Measurements from ENCODE around the gene SSTR5. TPM values are rescaled to one million over a fixed set of nuclear protein-coding genes. Genes with fewer than 3 reads are reported as not detected.

The SSTR5 gene
- polyA plus RNA-seq, 6 donors from 2014 or later: not detected

GRCh38 chr16:1129106-1129960, 56.8 kb downstream of the SSTR5 start:
- DNase-seq: no peak
- ATAC-seq (ENCODE audit: low read depth in 2 of 2): no peak
- no peaks in the 10 kb centered on the region for H3K9me3 Mint-ChIP-seq
- H3K27me3 Mint-ChIP-seq: peaks cover 0 to 5% (median 0%) of the 10 kb centered on the region in 3 donors
- H3K4me3 Mint-ChIP-seq: no peak overlapping the region
- no peaks in the 10 kb centered on the region for H3K36me3 Mint-ChIP-seq
- H3K27ac Mint-ChIP-seq: no peak overlapping the region
- no peaks in the 10 kb centered on the region for H3K4me1 Mint-ChIP-seq

- Mint-ChIP-seq H3K9me3 (no peaks in the 10 kb centered on the region), H3K4me3 (no peak overlapping the region), H3K36me3 (no peaks in the 10 kb centered on the region), H3K27me3 (peaks cover 0 to 5% (median 0%) of the 10 kb centered on the region in 3 donors), H3K27ac (no peak overlapping the region), H3K4me1 (no peaks in the 10 kb centered on the region)
- DNase-seq (no peak), ATAC-seq (ENCODE audit: low read depth in 2 of 2) (no peak)
These were observed 57.8 kb downstream of the SSTR5 start for GRCh38 chr16:1130382-1130781.

Other genes starting within 250 kb of the SSTR5 start
- gene LMF1, start 101.8 kb upstream of the SSTR5 start, polyA plus RNA-seq (ENCODE audit: low read depth in 6 of 6): 10 to 100 TPM in 5 of 6 donors, 1 to 10 TPM in 1; 8.2 to 19.6 (median 13.2) TPM
- not detected for gene SOX8, start 91.0 kb upstream of the SSTR5 start, polyA plus RNA-seq (ENCODE audit: low read depth in 6 of 6)
- not detected for gene C1QTNF8, start 23.5 kb downstream of the SSTR5 start, polyA plus RNA-seq (ENCODE audit: low read depth in 6 of 6)
- not detected for gene CACNA1H, start 80.4 kb downstream of the SSTR5 start, polyA plus RNA-seq (ENCODE audit: low read depth in 6 of 6)
- not detected for gene TPSG1, start 152.5 kb downstream of the SSTR5 start, polyA plus RNA-seq (ENCODE audit: low read depth in 6 of 6)
- gene TPSB2, start 157.4 kb downstream of the SSTR5 start, polyA plus RNA-seq (ENCODE audit: low read depth in 6 of 6): not detected
- gene TPSAB1, start 168.0 kb downstream of the SSTR5 start, polyA plus RNA-seq (ENCODE audit: low read depth in 6 of 6): not detected
- not detected for gene TPSD1, start 183.3 kb downstream of the SSTR5 start, polyA plus RNA-seq (ENCODE audit: low read depth in 6 of 6)
- 100 to 1,000 TPM in 5 of 6 donors, 10 to 100 TPM in 1; 99.5 to 121 (median 114) TPM for gene UBE2I, start 236.9 kb downstream of the SSTR5 start, polyA plus RNA-seq (ENCODE audit: low read depth in 6 of 6)